ENCODE data around the gene TMEM252.

The TMEM252 gene

DNA sequence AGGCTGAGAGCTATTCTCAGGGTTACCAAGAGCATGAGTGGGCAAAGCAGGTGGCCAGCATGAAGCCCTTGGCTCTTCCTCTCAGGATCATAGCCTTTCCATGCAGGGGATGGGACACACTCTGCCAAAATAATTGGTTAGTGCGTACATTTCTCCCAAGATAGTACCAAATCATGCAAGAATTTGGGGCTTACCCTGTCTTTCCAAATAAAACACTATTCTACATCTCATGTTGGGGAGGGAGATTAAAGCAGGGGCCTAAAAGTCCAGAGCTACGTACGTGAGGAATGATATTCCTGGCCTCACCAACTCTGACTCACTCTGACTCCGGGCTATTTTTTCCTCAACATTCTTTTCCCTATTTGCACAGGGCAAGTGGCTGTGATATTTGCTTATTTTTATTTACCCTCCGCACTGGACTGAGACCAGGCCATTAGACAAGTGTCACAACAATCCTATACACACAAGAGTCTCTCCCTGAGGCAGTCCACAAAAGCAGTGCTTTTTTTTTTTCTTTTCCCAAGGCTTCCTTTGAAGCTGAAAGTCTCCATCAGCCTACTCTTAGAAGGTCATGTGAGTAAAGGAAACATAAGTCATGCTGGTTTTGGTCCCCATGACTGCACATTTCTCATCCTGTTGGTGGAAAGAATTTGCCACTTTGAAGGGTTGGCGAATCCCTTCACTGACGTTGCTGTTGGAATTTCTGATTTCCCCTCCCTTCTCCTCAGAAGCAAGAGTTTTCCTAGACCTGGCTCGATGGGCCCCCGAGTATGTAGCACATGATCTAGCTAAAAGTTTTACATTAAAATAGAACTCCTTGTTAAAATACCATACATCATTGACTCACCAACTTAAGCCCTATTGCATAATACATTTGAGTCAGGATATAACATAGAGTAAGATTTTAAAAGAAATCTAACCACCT, 40.0 kb downstream of the TMEM252 start:
- no peak for DNase-seq (ENCODE audit: low read depth in 2 of 3, low spot score in 2 of 3)

DNA sequence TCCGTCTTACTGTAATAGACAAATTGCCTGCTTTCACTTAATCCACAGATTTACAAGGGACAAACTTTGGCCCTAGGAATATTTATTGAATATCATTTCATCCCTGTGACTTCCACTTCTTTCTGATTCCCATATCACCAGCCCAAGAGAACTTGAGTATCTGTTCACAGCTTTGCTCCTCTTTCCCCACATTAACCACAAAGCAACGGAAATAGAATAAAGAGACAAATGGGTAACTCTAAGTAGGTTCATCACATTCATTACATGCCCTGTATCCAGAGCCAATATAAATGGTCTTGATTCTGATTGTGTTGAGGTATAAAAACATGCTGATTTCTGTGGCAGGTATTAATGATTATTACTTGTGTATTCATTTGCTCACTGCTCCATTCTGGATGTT, 41.9 kb downstream of the TMEM252 start:
- no peak for DNase-seq (ENCODE audit: low read depth in 2 of 3, low spot score in 2 of 3)

DNA sequence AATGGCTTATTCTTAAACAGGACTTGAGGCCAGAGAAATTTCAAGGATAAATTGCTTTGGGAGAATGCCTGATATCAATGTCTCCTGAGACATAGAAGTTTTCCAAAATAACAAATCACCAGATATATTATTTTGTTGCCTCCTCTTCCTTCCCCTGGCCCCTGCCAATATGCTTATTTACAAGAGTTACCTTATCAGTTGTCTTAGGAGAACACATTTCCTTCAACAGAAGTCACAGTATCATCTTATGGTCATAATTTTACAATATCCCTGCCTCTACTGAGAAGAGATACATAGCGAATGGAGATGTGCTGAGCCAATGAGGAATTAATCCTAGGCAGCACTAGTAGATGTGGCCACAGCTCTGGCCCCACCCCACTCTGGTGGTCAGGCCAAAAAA, 43.1 kb downstream of the TMEM252 start:
- DNase-seq (ENCODE audit: low read depth in 2 of 3, low spot score in 2 of 3), result no peak

- DNase-seq (ENCODE audit: low read depth in 2 of 3, low spot score in 2 of 3), result no peak
These were observed 44.3 kb downstream of the TMEM252 start for GRCh38 chr9:68496356-68496755.

GRCh38 chr9:68495247-68495646, 45.4 kb downstream of the TMEM252 start:
- DNase-seq (ENCODE audit: low read depth in 2 of 3, low spot score in 2 of 3), result no peak

DNA sequence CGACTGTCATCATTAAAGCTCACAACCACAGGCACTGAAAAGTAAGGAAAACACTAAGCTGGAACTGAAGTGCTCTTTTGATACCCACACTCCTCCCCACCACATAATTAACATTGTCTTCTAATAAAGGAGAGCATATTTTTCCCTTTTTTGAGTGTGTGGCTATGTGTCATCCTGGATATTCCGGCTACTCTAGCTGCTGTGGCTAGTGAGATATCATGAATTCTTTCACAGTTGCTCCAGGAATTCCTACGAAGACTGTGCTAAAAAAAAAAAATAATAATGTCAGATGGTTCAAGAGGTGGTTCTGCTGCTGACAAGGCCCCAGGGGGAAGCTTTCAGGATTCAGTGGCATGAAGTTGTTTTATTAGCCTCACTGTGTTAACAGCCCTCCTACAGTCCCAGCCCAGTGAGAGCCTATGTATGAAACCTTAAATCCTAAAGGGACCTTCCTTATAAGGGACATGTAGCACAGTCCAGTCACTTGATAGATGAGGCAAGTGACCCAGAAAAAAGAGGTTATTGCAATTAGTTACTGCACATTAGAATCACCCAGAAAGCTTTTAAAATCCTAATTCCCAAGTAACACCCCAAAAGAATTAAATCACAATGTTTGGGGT, 46.6 kb downstream of the TMEM252 start:
- DNase-seq (ENCODE audit: low read depth in 2 of 3, low spot score in 2 of 3), result no peak

DNA sequence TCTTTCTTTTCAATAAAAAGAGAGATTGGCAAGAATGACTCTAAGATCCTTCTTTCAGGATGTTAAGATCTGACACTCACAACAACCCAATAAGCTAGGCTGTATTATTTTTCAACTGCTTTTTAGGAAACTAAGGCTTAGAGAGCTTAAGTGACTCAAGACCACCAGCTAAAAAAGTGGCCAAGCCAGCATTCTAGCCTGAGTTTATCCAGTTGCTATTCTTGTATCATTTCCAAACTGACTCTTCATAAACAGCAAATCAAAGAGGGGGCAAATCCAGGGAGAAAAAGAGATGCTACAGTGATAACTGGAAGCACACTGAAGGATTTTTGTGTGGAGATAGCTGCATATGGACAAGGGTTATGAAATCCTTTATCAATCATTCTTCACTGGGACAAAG, 47.1 kb downstream of the TMEM252 start:
- no peak for DNase-seq (ENCODE audit: low read depth in 2 of 3, low spot score in 2 of 3)

DNA sequence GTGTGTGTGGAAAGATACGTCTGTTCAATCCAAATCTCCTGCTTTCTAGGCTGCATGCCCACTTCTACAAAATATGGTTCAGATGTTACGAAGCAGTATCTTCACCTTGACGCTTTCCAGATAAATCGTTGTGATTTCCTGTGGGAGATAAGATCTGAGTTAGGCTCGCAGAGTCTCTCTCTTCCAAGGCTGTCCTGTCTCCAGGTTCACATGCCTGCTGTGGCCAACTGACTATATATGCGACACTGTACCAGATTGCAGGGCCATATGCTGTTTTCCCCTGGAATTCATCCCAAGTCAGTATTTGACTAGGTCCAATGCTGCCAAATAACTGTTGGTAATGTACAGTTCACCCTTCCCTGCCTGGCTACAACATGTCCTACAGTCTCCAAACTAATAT, 47.9 kb downstream of the TMEM252 start:
- no peak for DNase-seq (ENCODE audit: low read depth in 2 of 3, low spot score in 2 of 3)

DNA sequence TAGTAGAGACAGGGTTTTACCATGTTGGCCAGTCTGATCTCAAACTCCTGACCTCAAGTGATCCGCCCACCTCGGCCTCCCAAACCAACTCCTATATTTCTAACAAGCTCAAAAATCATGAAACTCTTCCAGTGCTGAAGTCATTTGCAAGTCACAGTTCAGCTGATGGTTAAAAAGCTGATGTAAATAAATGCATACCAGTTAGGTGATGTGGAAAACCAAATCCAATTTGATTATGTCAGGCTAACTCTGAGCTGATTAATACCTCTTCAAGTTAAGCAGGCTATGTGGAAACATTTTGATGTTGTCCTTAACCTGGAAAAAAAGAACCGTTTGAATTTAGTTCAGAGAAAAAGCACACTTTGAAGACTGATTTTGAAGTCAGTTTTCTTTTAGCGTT, 51.0 kb downstream of the TMEM252 start:
- DNase-seq (ENCODE audit: low read depth in 2 of 3, low spot score in 2 of 3), result no peak

DNA sequence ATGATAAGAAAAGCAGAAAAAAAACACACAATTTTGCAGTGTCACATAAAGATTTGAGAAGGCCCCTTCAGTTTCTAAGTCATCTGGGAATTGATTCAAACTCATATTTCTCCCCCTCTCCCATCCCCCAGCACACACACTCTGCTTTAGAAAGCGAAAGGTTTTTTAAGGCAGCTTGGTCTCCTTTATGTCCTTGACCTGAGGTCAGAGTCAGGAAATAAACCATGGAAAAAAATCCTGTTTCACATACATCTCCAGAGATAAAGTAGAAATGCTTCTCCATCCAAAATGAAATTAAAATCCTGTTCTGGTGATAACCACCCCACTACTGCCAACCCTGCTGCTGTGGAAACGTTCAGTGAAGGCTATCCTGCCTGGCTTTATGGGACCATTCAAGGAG, 52.6 kb downstream of the TMEM252 start:
- DNase-seq (ENCODE audit: low read depth in 2 of 3, low spot score in 2 of 3), result no peak

All from activated CD8-positive, alpha-beta memory T cell treated with anti-CD3 and anti-CD28 coated beads for 48 hours (primary cell).